ENCODE measurements around the gene IRX4.

DNA sequence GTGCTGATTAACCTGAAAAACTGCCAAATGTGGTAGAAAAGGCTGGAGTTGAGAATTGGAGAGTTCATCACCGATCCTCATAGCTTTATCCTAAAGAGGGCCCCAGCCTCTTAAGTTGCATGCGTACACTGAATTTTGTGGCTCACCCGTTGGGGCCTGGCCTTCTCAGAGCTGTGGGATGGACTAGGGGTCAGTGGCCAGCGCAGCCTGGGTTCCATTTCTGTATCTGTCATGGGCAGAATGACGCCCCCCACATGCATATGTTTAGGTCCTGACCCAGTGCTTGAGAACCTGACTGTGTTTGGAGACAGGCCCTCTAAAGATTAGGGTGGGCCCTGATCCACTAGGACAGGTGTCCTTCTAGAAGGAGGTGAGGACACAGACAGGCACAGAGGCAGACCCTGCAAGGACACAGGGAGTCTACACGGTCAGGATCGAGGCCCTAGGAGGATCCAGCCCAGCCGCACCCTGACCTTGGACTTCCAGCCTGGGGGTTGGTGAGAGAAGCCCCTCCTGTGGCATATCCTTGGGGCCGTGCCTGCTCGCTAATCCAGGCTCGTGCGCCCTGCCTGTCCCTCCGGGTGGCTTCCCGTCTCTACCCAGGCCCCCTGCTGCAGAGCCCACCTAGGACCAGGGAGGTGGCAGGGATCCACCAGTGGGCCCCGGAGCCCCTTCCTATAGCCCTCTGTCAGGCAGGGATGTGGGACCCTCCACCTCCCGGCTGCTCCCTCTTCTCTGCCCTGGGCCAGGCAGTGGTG lies 49.3 kb downstream of the IRX4 start:
- TF ChIP-seq, protein P1, sequence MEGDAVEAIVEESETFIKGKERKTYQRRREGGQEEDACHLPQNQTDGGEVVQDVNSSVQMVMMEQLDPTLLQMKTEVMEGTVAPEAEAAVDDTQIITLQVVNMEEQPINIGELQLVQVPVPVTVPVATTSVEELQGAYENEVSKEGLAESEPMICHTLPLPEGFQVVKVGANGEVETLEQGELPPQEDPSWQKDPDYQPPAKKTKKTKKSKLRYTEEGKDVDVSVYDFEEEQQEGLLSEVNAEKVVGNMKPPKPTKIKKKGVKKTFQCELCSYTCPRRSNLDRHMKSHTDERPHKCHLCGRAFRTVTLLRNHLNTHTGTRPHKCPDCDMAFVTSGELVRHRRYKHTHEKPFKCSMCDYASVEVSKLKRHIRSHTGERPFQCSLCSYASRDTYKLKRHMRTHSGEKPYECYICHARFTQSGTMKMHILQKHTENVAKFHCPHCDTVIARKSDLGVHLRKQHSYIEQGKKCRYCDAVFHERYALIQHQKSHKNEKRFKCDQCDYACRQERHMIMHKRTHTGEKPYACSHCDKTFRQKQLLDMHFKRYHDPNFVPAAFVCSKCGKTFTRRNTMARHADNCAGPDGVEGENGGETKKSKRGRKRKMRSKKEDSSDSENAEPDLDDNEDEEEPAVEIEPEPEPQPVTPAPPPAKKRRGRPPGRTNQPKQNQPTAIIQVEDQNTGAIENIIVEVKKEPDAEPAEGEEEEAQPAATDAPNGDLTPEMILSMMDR (IDR thresholded peaks at IDR 0.05; ENCODE audit: extremely low read depth in 1 of 2, insufficient read depth in 1 of 2, low read depth in 1 of 2, low read length in 2 of 2), result no peak
- no peak for TF ChIP-seq POLR2AphosphoS5 (IDR thresholded peaks at IDR 0.05; ENCODE audit: insufficient read depth, low read depth, low read length)
- no peak for TF ChIP-seq POLR2A (IDR thresholded peaks at IDR 0.05; ENCODE audit: low read depth, low read length)
- TF ChIP-seq EZH2 (IDR thresholded peaks at IDR 0.05; ENCODE audit: borderline replicate concordance, low read depth, low read length, severe bottlenecking), result no peak
- TF ChIP-seq MYC (IDR thresholded peaks at IDR 0.05; ENCODE audit: low read depth, low read length), result no peak
- TF ChIP-seq JUN (IDR thresholded peaks at IDR 0.05; ENCODE audit: borderline replicate concordance, insufficient read depth, insufficient read length, low read depth), result no peak
- TF ChIP-seq, protein P2, sequence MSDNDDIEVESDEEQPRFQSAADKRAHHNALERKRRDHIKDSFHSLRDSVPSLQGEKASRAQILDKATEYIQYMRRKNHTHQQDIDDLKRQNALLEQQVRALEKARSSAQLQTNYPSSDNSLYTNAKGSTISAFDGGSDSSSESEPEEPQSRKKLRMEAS (IDR thresholded peaks at IDR 0.05; ENCODE audit: insufficient read depth, insufficient read length), result no peak
